CD4-positive, alpha-beta T cell (primary cell): ENCODE results near the gene EPB41L4A. TPM values are rescaled to one million over a fixed set of nuclear protein-coding genes. Genes with fewer than 3 reads are reported as not detected.

Source experiments
- ATAC-seq: fragments of 200-7000 bp; cut with Tn5 transposase; one replicate; pipeline ENCODE4 v1.10.0; 2022; ENCODE audit warnings: mild to moderate bottlenecking; ENCODE audit not compliant: poor library complexity
- CTCF ChIA-PET: fragments of 350-600 bp; sonication (Branson Sonifier 250); formaldehyde crosslinking; loops from one replicate; lab custom pipeline; 2021; ENCODE audit warnings: antibody characterized with exemption, inconsistent platforms; lab: Charles Lee
- POLR2A ChIA-PET: fragments of 350-600 bp; sonication (Branson Sonifier 250); formaldehyde crosslinking; loops from one replicate; lab custom pipeline; 2021; ENCODE audit warnings: antibody characterized with exemption, inconsistent platforms; lab: Charles Lee
- DNase-seq, 14 experiments: peaks; one replicate each; pipeline ENCODE4 v3.0.0-alpha.2; 2013 to 2020; ENCODE audit warnings: mixed read lengths in 2 of 14
- H3K27ac ChIP-seq, 2 donors: one replicate each; pipeline versions ENCODE4 v1.5.1 to v1.7.0; 2013; ENCODE audit warnings: low read length in 2 of 2, low read depth in 1 of 2, mild to moderate bottlenecking in 1 of 2
- H3K27me3 ChIP-seq, 2 experiments: 1 replicate in 1 of 2; 2 replicates in 1 of 2; pipeline versions ENCODE4 v1.6.1 to v1.7.0; 2013; ENCODE audit warnings: low read length in 2 of 2, control low read depth in 1 of 2, mild to moderate bottlenecking in 1 of 2, moderate library complexity in 1 of 2; ENCODE audit not compliant: insufficient read depth in 2 of 2, control insufficient read depth in 1 of 2
- H3K36me3 ChIP-seq: one replicate; pipeline ENCODE4 v1.6.1; 2013; ENCODE audit warnings: low read length, control low read depth; ENCODE audit not compliant: insufficient read depth
- H3K4me1 ChIP-seq: one replicate; pipeline ENCODE4 v1.6.1; 2013; ENCODE audit warnings: low read length, control low read depth; ENCODE audit not compliant: insufficient read depth
- H3K4me3 ChIP-seq: one replicate; pipeline ENCODE4 v1.5.1; 2013; ENCODE audit warnings: mild to moderate bottlenecking, low read length, moderate library complexity
- H3K9me3 ChIP-seq, 2 experiments: 1 replicate in 1 of 2; 2 replicates in 1 of 2; pipeline versions ENCODE4 v1.6.1 to v1.7.0; 2013; ENCODE audit warnings: low read length in 2 of 2, mild to moderate bottlenecking in 2 of 2, control low read depth in 1 of 2, moderate library complexity in 1 of 2; ENCODE audit not compliant: control insufficient read depth in 1 of 2, insufficient read depth in 1 of 2
- H3K27ac Mint-ChIP-seq: one replicate; pipeline ENCODE4 v1.8.0; 2020; ENCODE audit warnings: mixed read lengths
- H3K27me3 Mint-ChIP-seq: one replicate; pipeline ENCODE4 v1.8.0; 2021; ENCODE audit warnings: mixed read lengths
- H3K36me3 Mint-ChIP-seq: one replicate; pipeline ENCODE4 v1.8.0; 2021; ENCODE audit warnings: low read depth, mixed read lengths
- H3K4me1 Mint-ChIP-seq: one replicate; pipeline ENCODE4 v1.8.0; 2021; ENCODE audit warnings: low read depth, mixed read lengths
- H3K4me3 Mint-ChIP-seq: one replicate; pipeline ENCODE4 v1.8.0; 2020; ENCODE audit warnings: mild to moderate bottlenecking, mixed read lengths
- H3K9me3 Mint-ChIP-seq: one replicate; pipeline ENCODE4 v1.8.0; 2020; ENCODE audit warnings: mixed read lengths
- CTCF ChIP-seq: fragments of 200-600 bp; IDR thresholded peaks from one replicate; pipeline ENCODE4 v1.8.0; 2022; ENCODE audit warnings: antibody characterized with exemption, mild to moderate bottlenecking
- intact Hi-C, 2 experiments: fragments of 100-400 bp; cut with DNase I in 1 of 2; cut with micrococcal nuclease in 1 of 2; formaldehyde crosslinking; loops; one replicate each; pipeline versions ENCODE4 v1.15.1 to v1.9.0; 2023 to 2025; cut with DNase I, micrococcal nuclease
- total RNA-seq, 174 experiments: library from RNA in 2 of 174; stranded (reverse) in 2 of 174; gene quantifications; one replicate each; pipeline ENCODE4 v1.2.3 and lab custom pipeline; 2021 to 2026

Gene EPB41L4A
- total RNA-seq, 2 experiments from 2014 or later, result 0.08 TPM; not detected in 1

GRCh38 chr5:112247960-112248359, 171.1 kb downstream of the EPB41L4A start:
- no peaks in the 10 kb centered on the region for H3K36me3 Mint-ChIP-seq

GRCh38 chr5:112245656-112246055, 173.4 kb downstream of the EPB41L4A start:
- no peak for ATAC-seq

More at GRCh38 chr5:112247960-112248359, 171.1 kb downstream of the EPB41L4A start:
- ATAC-seq (no peak), DNase-seq (no peak)
- H3K27me3 ChIP-seq, result peaks cover 0 to 3% of the 10 kb centered on the region in 2 experiments
- no peak overlapping the region for H3K4me3 ChIP-seq
- intact Hi-C loops, result no loop called here
- Mint-ChIP-seq H3K27me3 (peaks cover 13% of the 10 kb centered on the region), H3K9me3 (no peaks in the 10 kb centered on the region), H3K4me1 (no peaks in the 10 kb centered on the region), H3K27ac (no peak overlapping the region), H3K4me3 (no peak overlapping the region)
- H3K27ac ChIP-seq, result no peak overlapping the region
- ChIA-PET POLR2A (no interaction called here), CTCF (no interaction called here)
- no peaks in the 10 kb centered on the region for H3K9me3 ChIP-seq
- no peaks in the 10 kb centered on the region for H3K36me3 ChIP-seq
- TF ChIP-seq CTCF, result no peak
- H3K4me1 ChIP-seq, result no peaks in the 10 kb centered on the region

GRCh38 chr5:112239996-112240395, 179.1 kb downstream of the EPB41L4A start:
- DNase-seq, result no peak
- no peak for TF ChIP-seq CTCF
- Histone ChIP-seq H3K4me1 (no peaks in the 10 kb centered on the region), H3K27me3 (no peaks in the 10 kb centered on the region), H3K36me3 (no peaks in the 10 kb centered on the region), H3K9me3 (no peaks in the 10 kb centered on the region), H3K27ac (no peak overlapping the region), H3K4me3 (no peak overlapping the region)
- ATAC-seq, result no peak
- POLR2A ChIA-PET, result no interaction called here
- CTCF ChIA-PET, result no interaction called here
- no peaks in the 10 kb centered on the region for H3K9me3 Mint-ChIP-seq
- intact Hi-C loops, result no loop called here
- H3K27ac Mint-ChIP-seq, result no peak overlapping the region
- H3K27me3 Mint-ChIP-seq, result peaks cover 29% of the 10 kb centered on the region
- no peaks in the 10 kb centered on the region for H3K36me3 Mint-ChIP-seq
- H3K4me3 Mint-ChIP-seq, result no peak overlapping the region
- no peaks in the 10 kb centered on the region for H3K4me1 Mint-ChIP-seq

More at GRCh38 chr5:112245656-112246055, 173.4 kb downstream of the EPB41L4A start:
- H3K4me1 ChIP-seq, result no peaks in the 10 kb centered on the region
- Mint-ChIP-seq H3K9me3 (no peaks in the 10 kb centered on the region), H3K4me1 (no peaks in the 10 kb centered on the region), H3K36me3 (no peaks in the 10 kb centered on the region), H3K4me3 (no peak overlapping the region), H3K27ac (no peak overlapping the region), H3K27me3 (peaks cover 13% of the 10 kb centered on the region)
- no peak overlapping the region for H3K27ac ChIP-seq
- H3K36me3 ChIP-seq, result no peaks in the 10 kb centered on the region
- H3K4me3 ChIP-seq, result no peak overlapping the region
- TF ChIP-seq CTCF, result no peak
- CTCF ChIA-PET, result no interaction called here
- DNase-seq, result no peak
- no peaks in the 10 kb centered on the region for H3K9me3 ChIP-seq
- H3K27me3 ChIP-seq, result peaks cover 0 to 3% of the 10 kb centered on the region in 2 experiments
- intact Hi-C loops, result no loop called here
- POLR2A ChIA-PET, result no interaction called here
